PC-3 (cell line): ENCODE data around the gene RASL12.

Experiments
- CTCF ChIP-seq: fragments of 300-600 bp; sonication (generic); conservative IDR thresholded peaks from 2 replicates; pipeline ENCODE4 v1.5.1; 2017; ENCODE audit warnings: antibody characterized with exemption, low read depth, mild to moderate bottlenecking, low read length
- EZH2 ChIP-seq: fragments of 300-600 bp; sonication (generic); IDR thresholded peaks from one replicate; pipeline ENCODE4 v1.6.1; 2017; ENCODE audit warnings: antibody characterized with exemption, mild to moderate bottlenecking, low read length; ENCODE audit not compliant: unreplicated experiment

- no peak for TF ChIP-seq CTCF
- no peak for TF ChIP-seq EZH2
These were observed 4.8 kb upstream of the RASL12 start for GRCh38 chr15:65072617-65073016.
